Sigmoid colon (tissue), 4 donors: ENCODE results near the gene FXR1.

Source experiments
- CTCF ChIP-seq, 4 experiments: fragments of 450-650 bp in 3 of 4; fragments of 200-600 bp in 1 of 4; IDR thresholded peaks; one replicate each; pipeline ENCODE4 v1.5.1; 2016 to 2019; ENCODE audit warnings: antibody characterized with exemption in 4 of 4, mild to moderate bottlenecking in 3 of 4, moderate library complexity in 2 of 4
- POLR2A ChIP-seq, 2 donors: fragments of 450-650 bp; IDR thresholded peaks; one replicate each; pipeline ENCODE4 v1.6.1; 2016; ENCODE audit warnings: antibody characterized with exemption in 2 of 2, mild to moderate bottlenecking in 2 of 2, moderate library complexity in 2 of 2
- POLR2AphosphoS5 ChIP-seq, 4 donors: sonication (generic); formaldehyde crosslinking; IDR thresholded peaks; one replicate each; pipeline ENCODE4 v1.6.1; 2017; ENCODE audit warnings: antibody characterized with exemption in 4 of 4

GRCh38 chr3:180970931-180971330 is 58.5 kb downstream of the FXR1 start:
- TF ChIP-seq CTCF (IDR thresholded peaks at IDR 0.05) (no peak), POLR2AphosphoS5 (IDR thresholded peaks at IDR 0.05) (no peak), POLR2A (IDR thresholded peaks at IDR 0.05) (no peak)
